Measurements from ENCODE around the gene SKIC3. TPM values are rescaled to one million over a fixed set of nuclear protein-coding genes. Genes with fewer than 3 reads are reported as not detected.

Gene SKIC3
- total RNA-seq, 1 donor from 2014 or later, result 102 TPM

Other genes starting within 250 kb of the SKIC3 start
- gene FAM81B, start 163.6 kb downstream of the SKIC3 start, total RNA-seq, result 2.7 to 4.3 TPM (median 4.0 TPM) in 3 replicates
- gene ARSK, start 124 bp upstream of the SKIC3 start, total RNA-seq, result 8.7 to 10.4 TPM (median 9.2 TPM) in 3 replicates
- gene GPR150, start 65.1 kb upstream of the SKIC3 start, total RNA-seq, result not detected in 3 replicates
- 3.4 to 4.2 TPM (median 3.5 TPM) in 3 replicates for gene RFESD, start 91.8 kb upstream of the SKIC3 start, total RNA-seq
- gene SPATA9, start 128.0 kb upstream of the SKIC3 start, total RNA-seq, result 0.74 to 1.3 TPM (median 0.95 TPM) in 3 replicates
- gene RHOBTB3, start 176.4 kb upstream of the SKIC3 start, total RNA-seq, result 146 to 154 TPM (median 153 TPM) in 3 replicates